PC-9 (cell line): ENCODE data around the gene DNAAF5.

Experiments used
- EZH2 ChIP-seq: fragments of 200-600 bp; sonication (generic); IDR thresholded peaks from 2 replicates; pipeline ENCODE4 v1.8.0; 2017; ENCODE audit warnings: antibody characterized with exemption, low read depth
- TF ChIP-seq, protein P1 (sequence below): fragments of 200-600 bp; sonication (generic); conservative IDR thresholded peaks from 2 replicates; pipeline ENCODE4 v1.6.1; 2017; ENCODE audit warnings: mixed run types, antibody characterized with exemption, mild to moderate bottlenecking, moderate library complexity

DNA sequence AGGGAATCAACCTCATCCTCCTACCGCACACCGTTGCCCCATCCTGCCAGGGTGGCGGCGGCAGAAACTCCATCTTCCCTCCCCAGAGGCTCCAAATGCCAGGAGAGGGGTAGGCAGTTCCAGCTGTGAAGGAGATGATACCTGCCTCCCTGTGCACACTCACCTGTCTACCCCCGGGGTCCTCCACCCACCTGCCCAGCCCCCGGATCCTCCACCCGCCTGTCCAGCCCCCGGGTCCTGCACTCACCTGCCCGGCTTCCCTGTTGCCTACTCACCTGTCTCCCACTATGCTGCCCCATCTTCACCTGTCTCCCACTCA is 13.4 kb upstream of the DNAAF5 start:
- TF ChIP-seq, protein P1, sequence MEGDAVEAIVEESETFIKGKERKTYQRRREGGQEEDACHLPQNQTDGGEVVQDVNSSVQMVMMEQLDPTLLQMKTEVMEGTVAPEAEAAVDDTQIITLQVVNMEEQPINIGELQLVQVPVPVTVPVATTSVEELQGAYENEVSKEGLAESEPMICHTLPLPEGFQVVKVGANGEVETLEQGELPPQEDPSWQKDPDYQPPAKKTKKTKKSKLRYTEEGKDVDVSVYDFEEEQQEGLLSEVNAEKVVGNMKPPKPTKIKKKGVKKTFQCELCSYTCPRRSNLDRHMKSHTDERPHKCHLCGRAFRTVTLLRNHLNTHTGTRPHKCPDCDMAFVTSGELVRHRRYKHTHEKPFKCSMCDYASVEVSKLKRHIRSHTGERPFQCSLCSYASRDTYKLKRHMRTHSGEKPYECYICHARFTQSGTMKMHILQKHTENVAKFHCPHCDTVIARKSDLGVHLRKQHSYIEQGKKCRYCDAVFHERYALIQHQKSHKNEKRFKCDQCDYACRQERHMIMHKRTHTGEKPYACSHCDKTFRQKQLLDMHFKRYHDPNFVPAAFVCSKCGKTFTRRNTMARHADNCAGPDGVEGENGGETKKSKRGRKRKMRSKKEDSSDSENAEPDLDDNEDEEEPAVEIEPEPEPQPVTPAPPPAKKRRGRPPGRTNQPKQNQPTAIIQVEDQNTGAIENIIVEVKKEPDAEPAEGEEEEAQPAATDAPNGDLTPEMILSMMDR, result no peak
- no peak for TF ChIP-seq EZH2
